ENCODE measurements around the gene MPL.

MPL gene

GRCh38 chr1:43306688-43307457 is 30.7 kb upstream of the MPL start:
- no peak for DNase-seq

GRCh38 chr1:43307458-43308158 is 30.0 kb upstream of the MPL start:
- DNase-seq: no peak

GRCh38 chr1:43308635-43309404 is 28.8 kb upstream of the MPL start:
- DNase-seq: no peak

DNA sequence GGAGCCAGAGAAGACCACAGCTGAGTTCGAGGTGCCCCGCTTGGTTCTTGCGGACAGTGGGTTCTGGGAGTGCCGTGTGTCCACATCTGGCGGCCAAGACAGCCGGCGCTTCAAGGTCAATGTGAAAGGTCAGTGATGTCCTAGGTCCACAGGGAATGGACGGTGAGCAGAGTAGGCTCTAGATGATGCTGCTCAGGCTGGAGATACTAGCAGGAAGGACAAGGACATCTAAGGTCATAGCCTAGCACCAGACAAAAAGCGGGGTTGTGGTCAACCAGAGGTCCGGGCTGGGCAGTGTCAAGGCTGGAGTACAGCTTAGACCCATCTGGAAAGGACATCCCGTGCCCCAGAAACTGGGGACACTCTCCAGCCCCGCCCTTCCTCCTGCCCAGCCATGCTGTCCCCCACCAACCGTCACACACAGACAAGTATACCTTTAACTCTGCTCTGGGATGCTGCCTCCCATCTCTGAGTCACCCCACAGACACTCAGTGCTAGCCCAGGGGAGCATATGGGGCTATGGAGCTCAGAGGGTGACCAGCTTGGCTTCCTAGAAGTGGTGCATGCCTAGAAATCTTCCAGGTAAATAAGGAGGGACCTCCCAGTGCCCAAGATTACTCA is 28.1 kb upstream of the MPL start:
- DNase-seq: no peak

- DNase-seq: no peak
Measured at GRCh38 chr1:43311521-43311920, 26.1 kb upstream of the MPL start.

DNA sequence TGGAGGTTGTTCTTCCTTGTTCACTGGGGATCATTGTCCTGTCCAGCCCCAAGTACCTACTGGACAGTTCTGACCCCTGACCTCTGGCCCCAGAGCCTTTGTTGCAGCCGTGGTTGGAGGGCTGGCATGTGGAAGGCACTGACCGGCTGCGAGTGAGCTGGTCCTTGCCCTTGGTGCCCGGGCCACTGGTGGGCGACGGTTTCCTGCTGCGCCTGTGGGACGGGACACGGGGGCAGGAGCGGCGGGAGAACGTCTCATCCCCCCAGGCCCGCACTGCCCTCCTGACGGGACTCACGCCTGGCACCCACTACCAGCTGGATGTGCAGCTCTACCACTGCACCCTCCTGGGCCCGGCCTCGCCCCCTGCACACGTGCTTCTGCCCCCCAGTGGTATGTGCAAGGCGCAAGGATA is 25.4 kb upstream of the MPL start:
- no peak for DNase-seq

GRCh38 chr1:43312663-43313515 is 24.7 kb upstream of the MPL start:
- DNase-seq: no peak

DNA sequence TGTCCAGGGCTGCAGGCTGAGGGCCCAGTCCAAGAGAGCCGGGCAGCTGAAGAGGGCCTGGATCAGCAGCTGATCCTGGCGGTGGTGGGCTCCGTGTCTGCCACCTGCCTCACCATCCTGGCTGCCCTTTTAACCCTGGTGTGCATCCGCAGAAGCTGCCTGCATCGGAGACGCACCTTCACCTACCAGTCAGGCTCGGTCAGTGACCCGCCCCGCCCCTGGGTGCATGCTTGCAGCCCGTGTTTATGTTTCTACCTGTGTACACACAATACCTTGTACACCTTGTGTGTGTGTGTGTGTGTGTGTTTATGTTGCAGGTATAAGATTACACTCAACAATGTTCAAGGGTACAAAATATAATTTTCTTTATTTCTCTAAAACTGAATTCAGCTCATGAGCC is 23.8 kb upstream of the MPL start:
- no peak for DNase-seq

DNA sequence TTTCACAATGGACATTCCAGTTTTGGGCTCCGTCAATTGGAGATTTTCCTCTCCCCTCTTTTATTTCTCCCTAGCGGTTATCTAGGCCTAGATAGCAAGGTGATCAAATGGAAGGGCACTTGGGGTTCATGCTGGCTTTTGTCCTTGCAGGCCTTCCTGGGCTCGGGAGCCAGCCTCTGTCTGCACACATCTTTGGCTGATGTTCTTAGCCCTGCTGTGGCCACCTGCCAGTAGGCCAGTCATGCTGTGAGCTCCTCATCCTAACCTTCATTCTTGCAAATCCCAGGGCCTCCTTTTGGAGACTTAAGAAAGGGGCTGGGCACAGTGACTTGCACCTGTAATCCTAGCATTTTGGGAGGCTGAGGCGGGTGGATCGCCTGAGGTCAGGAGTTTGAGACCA is 23.4 kb upstream of the MPL start:
- DNase-seq: no peak

DNA sequence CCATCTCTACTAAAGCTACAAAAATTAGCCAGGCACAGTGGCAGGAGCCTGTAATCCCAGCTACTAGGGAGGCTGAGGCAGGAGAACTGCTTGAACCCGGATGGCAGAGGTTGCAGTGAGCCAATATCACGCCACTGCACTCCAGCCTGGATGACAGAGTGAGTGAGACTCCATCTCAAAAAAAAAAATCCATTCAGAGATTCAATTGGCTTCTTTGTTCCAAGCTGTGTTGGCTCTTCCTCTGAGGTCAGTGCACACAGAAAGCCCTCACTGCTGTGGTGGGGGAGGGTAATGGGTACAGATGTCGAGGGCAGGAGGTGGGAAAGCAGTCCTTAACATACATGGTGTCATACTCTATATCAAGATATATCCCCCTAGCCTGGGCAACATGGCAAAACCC is 22.1 kb upstream of the MPL start:
- no peak for DNase-seq

GRCh38 chr1:43315963-43316737 is 21.5 kb upstream of the MPL start:
- DNase-seq: no peak

- no peak for DNase-seq
Measured at GRCh38 chr1:43316738-43317520, 20.7 kb upstream of the MPL start.

DNA sequence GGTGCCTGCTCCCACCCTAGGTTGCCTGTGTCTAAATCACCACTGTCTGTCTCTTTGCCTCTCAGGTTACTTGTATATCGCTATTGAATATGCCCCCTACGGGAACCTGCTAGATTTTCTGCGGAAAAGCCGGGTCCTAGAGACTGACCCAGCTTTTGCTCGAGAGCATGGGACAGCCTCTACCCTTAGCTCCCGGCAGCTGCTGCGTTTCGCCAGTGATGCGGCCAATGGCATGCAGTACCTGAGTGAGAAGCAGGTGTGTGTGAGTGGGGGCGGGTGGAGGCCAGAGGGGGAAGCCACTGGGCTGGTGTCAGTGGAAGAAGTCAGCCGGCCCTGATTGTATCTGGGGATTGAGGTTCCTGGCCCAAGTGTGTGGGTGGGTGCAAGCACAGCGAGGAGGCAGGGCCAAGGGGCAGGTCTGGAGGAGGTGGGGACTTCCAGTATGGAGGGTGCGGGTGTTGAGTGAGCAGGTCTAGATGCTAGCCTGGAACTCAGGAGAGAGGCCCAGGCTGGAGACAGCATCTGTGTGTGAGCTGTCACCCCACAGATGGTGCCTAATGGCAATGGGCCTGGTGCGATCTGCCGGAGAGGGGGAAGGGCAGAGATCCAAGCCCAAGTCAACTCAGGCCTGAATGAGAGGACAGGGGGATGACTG is 19.7 kb upstream of the MPL start:
- DNase-seq: no peak

DNA sequence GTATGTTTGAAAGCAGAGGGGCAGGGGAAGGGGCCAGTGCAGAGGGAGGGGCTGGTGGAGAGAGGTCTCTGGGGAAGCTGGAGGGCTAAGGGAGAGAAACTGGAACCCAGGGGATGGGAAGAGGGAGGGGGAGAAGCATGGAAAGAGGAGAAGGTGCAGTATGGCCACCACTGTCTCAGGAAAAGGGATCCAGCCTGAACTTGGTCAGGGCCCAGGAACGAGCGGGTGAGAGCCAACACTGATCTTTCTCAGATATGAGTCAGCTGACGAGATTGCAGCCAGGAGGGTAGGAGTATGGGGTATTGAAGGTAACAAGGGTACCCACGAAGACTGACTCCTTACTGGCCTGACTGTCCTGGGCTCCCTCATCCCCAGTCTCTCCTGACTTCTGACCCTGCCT is 18.8 kb upstream of the MPL start:
- DNase-seq: no peak

DNA sequence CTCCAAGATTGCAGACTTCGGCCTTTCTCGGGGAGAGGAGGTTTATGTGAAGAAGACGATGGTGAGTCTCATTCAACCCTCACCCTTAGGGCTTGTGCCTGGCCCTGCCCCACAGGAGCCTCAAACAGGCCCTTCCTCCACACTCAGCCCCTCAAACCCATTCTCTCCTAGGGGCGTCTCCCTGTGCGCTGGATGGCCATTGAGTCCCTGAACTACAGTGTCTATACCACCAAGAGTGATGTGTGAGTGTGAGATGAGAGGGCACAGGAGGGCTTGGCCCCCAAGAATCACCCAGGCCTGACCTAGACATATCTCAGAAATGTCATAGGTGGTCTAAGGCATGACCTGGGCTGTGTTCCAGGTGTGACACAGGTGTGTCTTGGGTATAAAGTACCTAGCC is 18.3 kb upstream of the MPL start:
- no peak for DNase-seq

GRCh38 chr1:43319766-43320165 is 17.9 kb upstream of the MPL start:
- no peak for DNase-seq

DNA sequence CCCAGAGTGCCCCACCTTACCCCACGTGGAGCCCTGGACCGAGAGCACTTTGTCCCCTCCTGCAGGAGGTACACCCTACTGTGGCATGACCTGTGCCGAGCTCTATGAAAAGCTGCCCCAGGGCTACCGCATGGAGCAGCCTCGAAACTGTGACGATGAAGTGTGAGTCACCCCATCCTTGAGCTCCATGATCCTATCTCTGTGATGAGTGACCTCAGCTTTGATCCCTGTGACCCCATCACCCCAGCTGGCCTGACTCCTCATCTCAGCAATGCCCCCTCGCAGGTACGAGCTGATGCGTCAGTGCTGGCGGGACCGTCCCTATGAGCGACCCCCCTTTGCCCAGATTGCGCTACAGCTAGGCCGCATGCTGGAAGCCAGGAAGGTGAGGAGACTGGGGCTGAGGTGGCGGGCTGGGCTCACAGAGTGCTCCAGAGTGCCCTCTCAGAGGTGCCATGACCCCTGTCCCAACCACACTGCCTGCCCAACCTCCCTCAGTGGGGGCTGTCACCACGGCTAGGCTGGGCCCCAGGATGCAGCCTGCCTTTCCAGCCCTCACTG is 16.2 kb upstream of the MPL start:
- DNase-seq: no peak

DNA sequence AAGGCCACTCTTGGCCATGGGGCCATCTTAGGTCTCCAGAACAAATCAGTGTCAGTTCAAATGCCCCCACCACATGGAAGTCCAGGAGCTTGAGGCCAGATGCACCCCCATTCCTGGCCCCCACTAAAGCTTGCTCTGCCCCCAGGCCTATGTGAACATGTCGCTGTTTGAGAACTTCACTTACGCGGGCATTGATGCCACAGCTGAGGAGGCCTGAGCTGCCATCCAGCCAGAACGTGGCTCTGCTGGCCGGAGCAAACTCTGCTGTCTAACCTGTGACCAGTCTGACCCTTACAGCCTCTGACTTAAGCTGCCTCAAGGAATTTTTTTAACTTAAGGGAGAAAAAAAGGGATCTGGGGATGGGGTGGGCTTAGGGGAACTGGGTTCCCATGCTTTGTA is 15.1 kb upstream of the MPL start:
- no peak for DNase-seq

- no peak for DNase-seq
Measured at GRCh38 chr1:43324810-43325209, 12.8 kb upstream of the MPL start.

GRCh38 chr1:43325381-43325780 is 12.2 kb upstream of the MPL start:
- DNase-seq: no peak

Measured in stimulated activated CD4-positive, alpha-beta T cell treated with anti-CD3 and anti-CD28 coated beads, Interleukin-4, amount 100 ng/mL, for 4 hours (primary cell).